HG03159 (cell line): Measurements from ENCODE around the gene DYNLT4.
A peak's percentile ranks its signal among the peaks of the same experiment; 100 is the strongest.
"Not testable (repeated sequence)": the region's sequence is repeated elsewhere in the genome, so short reads cannot be mapped to it uniquely, and the experiment has no call there.

Experiments
- ATAC-seq: cut with Tn5 transposase; IDR thresholded peaks from one replicate; pipeline ENCODE4 v1.9.1; 2021; ENCODE audit warnings: mild to moderate bottlenecking, moderate library complexity; ENCODE audit not compliant: unreplicated experiment

DYNLT4 gene

DNA sequence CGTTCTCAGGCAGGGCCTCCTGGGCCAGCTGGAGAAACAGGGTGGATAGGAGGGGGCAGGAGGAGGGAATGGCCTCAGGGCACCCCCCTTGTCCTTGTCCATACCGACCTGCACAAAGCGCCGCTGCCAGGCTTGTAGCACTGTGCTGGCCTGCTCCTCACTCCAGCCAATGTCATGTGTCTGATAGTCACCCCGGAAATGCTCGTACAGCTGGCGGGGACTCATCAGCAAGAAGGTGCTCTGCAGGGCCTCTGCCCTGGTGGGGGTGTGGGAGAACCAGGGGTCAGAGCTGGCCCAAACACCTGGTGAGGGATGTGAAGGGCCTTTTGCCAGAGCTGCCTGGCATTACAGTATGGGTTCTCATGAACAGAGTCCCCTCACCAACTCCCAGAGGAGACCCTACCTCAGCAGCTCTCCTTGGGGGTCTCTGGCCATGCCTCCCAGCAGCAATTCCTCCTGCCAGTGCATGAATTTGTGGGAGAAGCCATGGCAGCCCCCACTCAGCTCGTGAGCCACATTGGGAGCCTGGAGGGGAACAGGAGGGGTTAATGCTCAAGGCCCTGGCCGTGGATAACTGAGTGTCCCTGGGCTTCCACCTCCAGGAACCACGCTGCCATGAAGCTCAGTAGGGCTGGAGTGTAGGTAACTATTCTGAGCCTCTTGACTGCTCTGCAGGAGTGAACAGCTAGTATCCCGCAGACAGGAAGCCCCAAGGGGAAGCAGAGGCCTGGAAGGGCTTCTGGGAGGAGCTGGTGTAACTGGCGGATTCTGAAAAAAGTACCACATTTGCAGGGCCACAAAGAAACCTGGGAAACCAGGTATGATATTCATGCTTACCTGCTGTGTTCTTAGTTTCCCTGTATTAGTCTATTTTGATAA lies 22.6 kb upstream of the DYNLT4 start:
- ATAC-seq, result no peak

DNA sequence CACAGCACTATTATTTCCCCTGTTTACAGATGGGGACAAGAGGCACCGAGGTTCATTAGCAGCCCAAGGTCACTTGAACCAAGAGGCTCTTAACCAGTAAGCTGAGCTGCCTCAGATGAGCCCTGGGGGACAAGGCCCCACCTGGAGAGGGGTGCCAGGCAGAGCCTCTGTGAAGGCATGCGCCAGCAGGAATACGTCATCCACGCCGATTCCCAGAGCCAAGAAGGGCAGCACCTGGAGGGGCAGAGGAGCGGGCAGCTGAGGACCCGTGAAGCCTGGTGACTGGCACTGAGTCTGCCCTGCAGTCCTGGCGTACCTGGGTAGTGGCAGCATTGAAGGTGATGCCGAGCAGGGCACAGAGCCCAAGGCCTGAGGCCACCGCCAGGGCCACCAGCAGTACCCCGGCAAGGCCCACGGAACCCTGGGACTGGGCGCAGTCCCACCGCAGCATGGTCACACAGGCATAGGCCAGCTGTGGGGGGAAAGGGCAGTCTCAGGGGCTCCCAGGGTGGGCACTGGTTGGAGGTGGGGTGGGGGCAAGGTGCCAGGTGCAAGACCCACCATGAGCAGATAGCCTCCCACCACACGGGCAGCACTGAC lies 21.8 kb upstream of the DYNLT4 start:
- no peak for ATAC-seq

DNA sequence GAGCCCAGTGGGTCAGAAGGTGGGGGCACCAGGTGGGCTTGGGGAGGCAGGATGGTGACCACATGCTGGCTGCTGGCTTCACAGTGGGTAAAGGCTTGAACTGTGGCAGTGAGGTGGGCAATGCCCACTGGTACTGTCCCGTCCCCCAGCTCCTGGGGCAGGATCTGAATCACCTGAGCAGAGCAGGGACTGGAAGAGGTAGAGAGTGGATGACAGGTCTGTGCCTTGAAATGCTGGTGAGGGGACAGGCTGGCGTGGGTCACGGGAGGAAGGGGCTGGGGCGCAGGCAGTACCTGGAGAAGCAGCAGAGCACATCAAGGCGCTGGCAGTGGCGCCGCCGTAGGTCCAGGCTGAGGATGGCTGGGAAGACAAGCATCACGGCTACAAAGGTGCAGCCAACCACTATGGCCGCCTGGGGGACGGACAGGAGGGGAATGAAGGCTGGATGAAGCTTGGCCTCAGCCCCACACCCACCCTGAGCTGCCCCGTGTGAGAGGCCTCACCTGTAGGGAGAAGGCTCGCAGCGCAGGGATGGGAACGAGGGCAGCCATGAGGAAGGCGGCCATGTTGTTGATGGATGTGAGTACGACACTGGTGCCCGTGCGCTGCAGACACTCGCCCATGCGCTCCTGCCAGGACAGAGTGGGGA lies 21.0 kb upstream of the DYNLT4 start:
- ATAC-seq, result no peak

DNA sequence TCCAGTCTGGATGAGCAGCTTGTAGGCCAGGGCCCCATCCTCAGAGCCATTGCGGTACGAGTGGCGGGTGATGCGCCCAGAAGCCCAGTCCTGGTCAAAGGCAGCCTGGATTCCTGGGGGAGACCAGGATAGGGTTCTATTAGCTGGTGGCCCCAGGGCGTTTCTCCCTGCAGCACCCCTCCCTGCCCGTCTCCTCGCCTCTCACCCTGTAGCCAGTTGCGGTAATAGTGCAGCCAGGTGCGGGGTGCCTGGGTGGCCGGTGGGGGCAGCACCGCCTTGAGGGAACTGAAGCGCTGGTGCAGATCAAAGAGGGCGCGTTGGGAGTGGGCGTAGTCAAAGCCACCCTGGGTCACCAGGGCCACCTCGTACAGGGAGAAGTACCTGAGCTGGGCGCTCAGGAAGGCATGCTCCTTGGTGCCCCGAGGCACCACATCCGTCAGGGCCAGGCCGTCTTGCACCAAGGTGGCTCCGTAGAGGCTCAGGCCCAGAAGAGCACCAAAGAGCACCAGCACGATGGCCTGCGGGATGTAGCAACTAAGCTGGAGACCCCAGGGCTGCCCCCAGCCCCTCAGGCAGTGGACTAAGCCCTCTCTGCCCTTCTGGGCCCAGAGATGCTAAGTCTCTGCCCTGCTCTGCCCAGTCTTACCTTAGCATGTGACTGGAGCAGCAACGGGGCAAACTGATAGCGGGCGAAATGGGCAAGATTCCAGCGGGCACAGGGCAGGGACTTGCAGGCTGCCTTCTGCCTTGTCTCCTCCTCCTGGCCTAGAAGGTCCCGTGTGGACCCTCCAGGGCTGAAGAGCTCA lies 20.2 kb upstream of the DYNLT4 start:
- no peak for ATAC-seq

DNA sequence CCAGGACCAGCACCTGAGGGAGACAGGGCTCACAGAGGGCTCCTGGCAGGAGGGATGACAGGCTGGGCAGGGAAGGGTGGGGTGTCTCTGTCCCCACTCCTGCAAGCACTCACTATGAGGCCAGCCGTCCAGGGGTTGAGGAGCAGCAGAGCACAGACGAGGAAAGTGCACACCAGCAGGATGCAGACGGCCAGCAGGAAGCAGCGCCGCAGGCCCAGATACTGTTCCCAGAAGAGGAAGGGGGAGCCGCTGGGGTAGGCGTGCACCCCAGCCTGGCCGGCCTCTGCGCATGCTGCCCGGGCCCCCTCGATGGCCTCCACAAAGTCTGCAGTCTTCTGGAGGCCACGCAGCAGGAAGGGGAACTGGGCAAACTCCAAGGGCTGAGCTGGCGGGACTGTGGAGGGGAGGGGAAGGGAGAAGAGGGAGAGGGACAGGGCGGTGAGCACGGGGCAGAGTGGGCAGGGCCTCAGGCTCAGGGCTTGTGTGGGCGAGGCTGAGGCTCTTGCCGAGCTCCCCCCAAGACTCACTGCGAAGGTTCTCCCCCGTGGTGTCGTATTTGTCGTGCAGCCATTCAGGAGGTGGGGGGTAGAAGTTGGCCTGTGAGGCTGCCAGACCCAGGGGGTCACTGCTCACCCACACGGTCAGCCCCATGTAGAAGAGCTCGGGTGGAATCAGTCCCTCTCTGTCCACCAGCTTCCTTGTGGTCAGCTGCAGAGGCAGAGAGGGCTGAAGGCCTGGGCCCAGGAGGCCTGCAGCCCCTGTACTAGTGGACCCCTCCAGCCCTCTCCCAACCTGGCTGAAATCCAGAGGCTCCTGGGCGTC lies 19.4 kb upstream of the DYNLT4 start:
- no peak for ATAC-seq

DNA sequence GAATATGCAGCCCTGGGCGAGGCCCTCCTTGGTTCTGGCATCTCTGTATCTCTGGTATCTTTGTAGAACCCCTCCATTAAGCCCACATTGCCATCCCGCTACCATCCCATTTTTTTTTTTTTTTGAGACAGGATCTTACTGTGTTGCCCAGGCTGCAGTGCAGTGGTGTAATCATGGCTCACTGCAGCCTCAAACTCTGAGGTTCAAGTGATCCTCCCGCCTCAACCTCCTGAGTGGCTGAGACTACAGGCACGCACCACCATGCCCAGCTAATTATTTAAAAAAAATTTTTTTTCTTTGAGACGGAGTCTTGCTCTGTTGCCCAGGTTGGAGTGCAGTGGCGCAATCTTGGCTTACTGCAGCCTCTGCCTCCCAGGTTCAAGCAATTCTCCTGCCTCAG lies 17.2 kb upstream of the DYNLT4 start:
- not testable (repeated sequence) for ATAC-seq

DNA sequence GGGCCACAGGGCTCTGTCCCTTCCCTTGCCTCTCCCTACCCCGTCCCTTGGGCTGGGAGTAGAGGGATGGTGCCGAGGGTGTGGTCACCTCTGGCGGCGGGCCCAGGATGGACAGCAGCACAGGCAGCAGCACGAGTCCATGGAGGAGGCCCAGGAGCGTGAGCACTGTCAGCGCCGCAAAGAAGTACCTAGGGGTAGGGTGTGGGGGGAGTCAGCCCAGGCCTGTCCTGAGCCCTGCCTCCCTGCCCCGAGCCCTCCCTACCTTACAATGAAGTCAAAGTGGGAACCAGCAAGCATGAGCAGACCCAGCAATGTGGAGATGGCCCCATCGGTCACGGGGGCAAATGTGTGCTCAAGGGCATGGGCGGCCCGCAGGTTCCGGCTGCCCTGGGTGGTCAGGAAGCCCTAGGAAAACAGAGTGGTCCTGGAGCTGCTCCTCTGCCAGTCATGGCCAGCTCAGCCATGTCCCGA lies 15.9 kb upstream of the DYNLT4 start:
- ATAC-seq, result no peak

DNA sequence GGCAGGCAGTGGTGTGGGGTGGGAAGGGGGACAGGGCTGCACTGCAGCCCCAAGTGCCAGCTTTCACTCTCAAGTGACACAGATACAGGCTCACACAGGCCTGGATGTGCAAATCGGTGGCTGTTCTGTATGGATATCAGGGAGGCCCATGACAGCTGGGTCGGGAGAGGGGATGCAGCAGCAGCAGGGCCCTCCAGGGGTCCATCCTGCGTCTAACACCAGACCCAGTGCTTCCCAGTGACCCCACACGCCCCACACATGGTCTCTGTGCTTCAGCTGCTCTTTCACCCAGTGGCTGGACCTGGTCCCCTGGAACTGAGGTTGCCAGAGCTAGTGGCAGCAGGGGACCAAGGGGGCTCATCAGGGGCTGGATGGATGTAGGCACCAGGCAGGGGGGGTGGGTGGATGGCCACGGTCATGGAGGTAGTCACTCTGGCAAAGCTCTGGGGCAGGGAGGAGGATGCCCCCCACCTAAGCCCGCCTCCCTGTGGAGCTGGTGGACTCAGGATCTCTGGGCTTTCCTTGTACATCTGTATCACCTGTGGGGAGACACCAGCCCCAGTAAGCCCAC lies 15.1 kb upstream of the DYNLT4 start:
- ATAC-seq, result no peak

DNA sequence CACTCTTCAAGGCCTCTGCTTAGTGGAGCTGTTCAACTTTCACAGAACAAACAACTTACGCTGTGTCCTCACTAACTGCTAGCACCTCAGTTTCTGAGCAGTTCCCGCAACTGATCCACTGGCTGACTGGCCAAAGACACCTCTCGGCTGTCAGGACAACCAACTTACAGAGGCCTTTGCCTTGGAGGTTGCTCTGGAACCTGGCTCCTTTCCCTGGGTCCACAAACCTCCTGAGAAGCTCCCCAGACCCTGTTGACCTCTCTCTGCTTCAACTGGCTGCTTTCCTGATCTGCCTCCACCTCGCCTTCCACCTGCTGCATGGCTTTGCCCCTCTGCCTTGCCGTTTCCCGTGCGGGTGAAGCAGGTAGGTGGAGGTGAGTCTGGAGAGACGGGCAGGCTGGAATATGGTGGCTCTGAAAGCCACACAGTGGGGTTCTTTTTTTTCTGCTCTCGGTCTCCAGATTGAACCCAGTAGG lies 14.1 kb upstream of the DYNLT4 start:
- no peak for ATAC-seq

DNA sequence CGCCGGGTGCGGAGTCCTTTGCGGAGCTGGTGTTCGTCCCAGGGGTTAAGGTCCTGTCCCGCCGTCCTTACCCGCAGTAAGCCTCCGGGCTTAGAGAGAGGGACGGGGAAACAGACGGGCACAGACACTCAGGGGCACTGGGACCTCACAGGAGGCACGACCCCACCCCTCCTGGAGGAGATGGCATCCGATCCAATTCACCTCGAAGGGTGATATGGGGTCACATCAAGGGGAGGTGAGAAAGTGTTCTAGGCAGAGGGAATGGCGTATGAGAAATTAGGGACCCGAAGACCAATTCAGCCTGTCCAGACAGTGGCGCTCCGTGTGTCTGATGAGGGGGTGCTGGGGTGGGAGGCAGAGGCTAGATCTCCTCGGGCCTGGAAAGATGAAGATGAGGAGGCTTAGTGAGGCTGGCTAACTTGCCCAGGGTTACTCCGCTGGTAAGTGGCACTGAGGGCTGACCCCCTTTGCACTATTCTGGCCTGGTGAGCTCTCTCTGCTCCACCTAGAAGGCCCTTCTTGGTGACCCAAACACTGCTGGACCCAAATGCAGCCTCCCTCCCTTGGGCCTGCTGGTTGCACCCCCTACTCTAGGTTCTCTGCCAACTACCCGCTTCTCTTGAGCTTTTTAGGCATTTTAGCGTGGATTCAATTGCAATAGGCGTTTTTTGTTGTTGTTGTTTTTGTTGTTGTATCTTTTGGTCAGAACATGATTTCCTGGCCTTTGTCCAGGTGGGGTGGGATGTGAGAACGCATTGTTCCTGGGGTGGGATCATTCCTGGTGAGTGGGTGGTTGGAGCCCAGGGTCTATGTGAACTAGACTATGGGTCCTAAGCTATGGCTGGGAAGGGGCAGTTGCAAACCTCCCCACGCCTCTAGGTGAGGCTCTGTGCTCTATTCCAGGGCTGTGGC lies 13.4 kb upstream of the DYNLT4 start:
- ATAC-seq, result no peak

DNA sequence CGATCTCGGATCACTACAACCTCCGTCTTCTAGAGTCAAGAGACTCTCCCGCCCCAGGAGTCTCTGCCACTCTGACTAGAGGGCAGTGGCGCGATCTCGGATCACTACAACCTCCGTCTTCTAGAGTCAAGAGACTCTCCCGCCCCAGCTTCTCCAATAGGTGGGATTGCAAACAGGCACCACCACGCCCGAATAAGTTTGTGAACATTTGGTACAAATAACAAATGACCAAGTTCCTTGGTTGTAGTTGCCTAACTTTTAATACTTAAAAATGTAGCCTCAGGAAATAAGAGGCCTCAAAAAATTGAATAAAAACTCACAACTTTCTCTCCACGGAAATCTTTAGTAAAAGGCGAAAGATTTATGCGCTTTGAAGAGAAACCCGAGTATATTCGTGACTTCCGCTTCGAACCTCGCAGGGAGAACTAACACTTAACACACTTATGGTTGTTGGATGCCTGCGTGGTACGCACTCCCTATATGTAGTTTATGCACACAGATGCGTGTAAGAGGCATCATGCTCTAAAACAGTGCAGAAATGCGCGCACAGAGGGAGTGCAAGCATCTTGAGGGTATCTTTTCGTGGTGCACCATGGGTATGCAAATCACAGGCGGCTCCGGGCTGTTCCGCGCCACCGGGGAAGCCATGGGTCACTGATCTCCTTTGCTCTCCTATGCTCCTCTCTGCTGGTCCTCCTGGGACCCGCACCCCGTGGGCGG lies 12.6 kb upstream of the DYNLT4 start:
- peak; percentile 77 for ATAC-seq

DNA sequence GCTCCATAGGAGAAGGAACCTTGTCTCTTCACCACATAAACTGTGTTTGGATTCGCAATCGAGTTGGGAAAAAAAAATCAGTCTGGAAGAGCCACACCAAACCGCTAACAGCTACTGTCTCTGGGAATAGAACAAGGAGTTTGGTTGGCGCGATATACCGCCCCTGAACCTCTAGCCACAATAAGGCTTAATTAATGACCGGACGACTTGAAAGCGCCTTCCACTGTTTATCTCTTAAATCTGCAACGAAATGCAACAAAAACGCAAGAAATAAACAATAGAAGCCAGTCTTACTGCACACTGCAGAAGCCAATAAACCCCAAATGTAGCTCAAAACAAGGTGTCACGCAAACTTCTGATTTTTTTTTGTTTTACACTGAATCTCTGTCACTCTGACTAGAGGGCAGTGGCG lies 12.1 kb upstream of the DYNLT4 start:
- ATAC-seq, result no peak

DNA sequence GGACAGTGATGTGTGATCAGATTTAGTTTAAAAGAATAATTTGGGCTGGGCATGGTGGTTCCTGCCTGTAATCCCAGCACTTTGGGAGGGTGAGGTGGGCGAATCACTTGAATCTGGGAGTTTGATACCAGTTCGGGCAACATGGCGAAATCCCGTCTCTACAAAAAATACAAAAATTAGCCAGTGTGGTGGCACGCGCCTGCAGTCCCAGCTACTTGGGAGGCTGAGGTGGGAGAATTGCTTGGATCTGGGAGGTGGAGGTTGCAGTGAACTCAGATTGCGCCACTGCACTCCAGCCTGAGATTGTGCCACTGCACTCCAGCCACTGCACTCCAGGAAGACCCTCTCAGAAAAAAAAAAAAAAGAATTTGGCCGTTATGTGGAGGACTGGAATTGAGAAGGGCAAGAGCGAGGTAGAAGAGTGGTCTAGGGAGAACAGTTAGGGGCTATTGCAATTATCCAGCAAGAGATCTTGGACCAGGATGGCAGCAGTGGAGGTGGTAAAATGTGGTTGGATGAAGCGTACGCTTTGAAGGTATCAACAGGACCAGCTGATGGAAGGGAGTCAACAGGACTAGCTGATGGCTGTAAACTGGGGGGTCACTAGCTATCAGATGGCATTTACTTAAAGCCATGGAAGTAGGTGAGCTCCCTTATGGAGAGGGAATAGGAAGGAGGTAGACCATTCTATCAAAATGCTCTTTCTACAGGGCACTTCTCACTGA lies 10.8 kb upstream of the DYNLT4 start:
- no peak for ATAC-seq

DNA sequence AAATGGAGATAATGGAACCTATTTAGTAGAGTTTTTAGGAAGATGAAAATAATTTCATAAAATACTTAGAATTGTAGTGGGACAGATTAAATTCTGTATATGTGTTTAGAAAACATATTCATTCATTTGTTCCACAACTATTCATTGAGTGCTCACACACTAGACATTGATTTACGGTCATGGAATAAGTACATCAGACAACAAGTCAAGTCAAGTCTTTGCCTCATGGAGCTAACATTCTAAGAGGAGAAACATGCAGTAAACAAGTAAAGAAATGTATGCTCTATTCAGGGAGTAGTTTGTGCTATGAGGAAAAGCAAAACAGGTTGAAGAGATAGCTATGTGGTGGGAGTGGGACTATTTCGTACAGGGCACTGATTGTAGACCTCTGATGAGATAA lies 10.2 kb upstream of the DYNLT4 start:
- ATAC-seq, result no peak

DNA sequence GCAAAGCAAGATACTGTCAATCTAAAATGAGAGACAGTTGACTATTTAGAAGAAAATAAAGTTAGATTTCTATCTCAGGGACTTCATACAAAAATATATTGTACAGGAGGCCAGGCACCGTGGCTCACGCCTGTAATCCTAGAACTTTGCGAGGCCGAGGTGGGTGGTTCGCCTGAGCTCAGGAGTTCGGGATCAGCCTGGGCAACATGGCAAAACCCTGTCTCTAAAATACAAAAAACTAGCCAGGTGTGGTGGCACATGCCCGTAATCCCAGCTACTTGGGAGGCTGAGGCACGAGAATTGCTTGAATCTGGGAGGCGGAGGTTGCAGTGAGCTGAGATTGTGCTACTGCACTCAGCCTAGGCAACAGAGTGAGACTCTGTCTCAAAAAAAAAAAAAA lies 8.8 kb upstream of the DYNLT4 start:
- ATAC-seq, result not testable (repeated sequence)

DNA sequence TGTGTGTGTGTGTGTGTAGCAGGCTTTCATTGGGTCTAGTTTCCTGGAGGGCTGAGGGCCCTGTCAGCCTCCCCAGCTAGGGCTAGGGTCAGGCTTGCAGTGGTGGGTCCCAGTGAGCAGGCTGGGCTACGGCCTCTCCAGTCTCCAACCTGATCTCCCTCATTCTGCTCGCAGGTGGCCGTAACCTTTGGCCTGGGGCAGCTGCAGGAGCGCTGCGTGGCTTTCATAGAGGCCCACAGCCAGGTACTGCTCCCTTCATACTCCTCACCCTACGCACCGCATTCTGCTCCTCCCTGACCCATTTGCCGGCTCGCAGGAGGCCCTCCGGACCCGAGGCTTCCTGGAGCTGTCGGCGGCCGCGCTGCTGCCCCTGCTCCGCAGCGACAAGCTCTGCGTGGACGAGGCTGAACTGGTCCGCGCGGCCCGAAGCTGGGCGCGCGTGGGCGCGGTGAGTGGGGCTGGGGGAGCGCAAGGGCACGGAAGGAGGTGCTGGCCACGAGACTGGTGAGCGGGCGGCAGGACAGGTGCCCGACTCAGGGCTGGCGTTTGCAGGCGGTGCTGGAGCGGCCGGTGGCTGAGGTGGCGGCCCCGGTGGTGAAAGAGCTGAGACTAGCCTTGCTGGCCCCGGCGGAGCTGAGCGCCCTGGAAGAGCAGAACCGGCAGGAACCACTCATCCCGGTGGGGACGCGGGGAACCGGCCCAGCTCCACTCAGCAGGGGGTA lies 5.8 kb upstream of the DYNLT4 start:
- ATAC-seq, result no peak

DNA sequence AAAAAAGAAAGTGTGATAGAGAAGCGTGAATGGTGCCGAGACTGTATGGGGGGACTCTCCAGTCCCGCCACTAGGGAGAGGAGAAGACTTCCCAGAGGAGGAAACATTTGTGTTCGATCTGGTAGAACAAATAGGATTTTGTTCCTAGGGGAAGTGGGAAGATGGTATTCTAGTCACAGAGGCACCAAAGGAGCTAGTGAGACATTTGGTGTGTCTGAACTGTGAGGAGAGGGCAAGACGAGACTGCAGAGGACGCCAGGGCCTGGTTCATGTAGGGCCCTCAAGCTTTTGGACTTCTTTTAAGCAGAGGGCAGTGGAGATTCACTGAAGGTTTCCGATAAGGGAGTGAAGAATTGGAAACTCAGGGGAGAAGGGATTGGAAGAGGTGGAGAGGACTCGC lies 4.1 kb upstream of the DYNLT4 start:
- no peak for ATAC-seq
